CD4-positive, alpha-beta T cell treated with Interleukin-12 subunit alpha and Interleukin-12 subunit beta, for 1 hour (primary cell): ENCODE data around the gene MFAP5.

Source experiments
- DNase-seq: peaks from one replicate; pipeline ENCODE4 v3.0.0-alpha.2; 2020

The MFAP5 gene

GRCh38 chr12:8662593-8662992, at the start of gene MFAP5:
Gene MFAP5 (minus strand): TSS chr12:8662826. CDS start chr12:8662104, 722 bp downstream.
- DNase-seq = no peak

GRCh38 chr12:8709124-8709830, 46.7 kb upstream of the MFAP5 start:
- DNase-seq = no peak

- no peak for DNase-seq
These were observed 39.5 kb upstream of the MFAP5 start for GRCh38 chr12:8702159-8702558.

GRCh38 chr12:8701046-8701660, 38.5 kb upstream of the MFAP5 start:
- DNase-seq = no peak

- DNase-seq = no peak
These were observed 37.1 kb upstream of the MFAP5 start for GRCh38 chr12:8699714-8700113.

- no peak for DNase-seq
These were observed 36.3 kb upstream of the MFAP5 start for GRCh38 chr12:8698879-8699278.

- DNase-seq = peak; percentile 42
These were observed 35.7 kb upstream of the MFAP5 start for GRCh38 chr12:8698132-8698851.

GRCh38 chr12:8697476-8698131, 35.0 kb upstream of the MFAP5 start, which contains the start of gene RIMKLB:
Gene RIMKLB (plus strand): TSS chr12:8697991. CDS start chr12:8713867, 15,876 bp downstream.
- DNase-seq = peak; percentile 83

GRCh38 chr12:8697120-8697475, 34.5 kb upstream of the MFAP5 start:
- peak; percentile 49 for DNase-seq

- no peak for DNase-seq
These were observed 33.9 kb upstream of the MFAP5 start for GRCh38 chr12:8696442-8697090.

- no peak for DNase-seq
These were observed 32.5 kb upstream of the MFAP5 start for GRCh38 chr12:8695116-8695515.

GRCh38 chr12:8692573-8692972, 29.9 kb upstream of the MFAP5 start:
- no peak for DNase-seq

- DNase-seq = no peak
These were observed 27.1 kb upstream of the MFAP5 start for GRCh38 chr12:8689681-8690080.

- DNase-seq = no peak
These were observed 25.4 kb upstream of the MFAP5 start for GRCh38 chr12:8687846-8688601.

GRCh38 chr12:8685051-8685450, 22.4 kb upstream of the MFAP5 start:
- no peak for DNase-seq

- DNase-seq = no peak
These were observed 18.7 kb upstream of the MFAP5 start for GRCh38 chr12:8681129-8681884.

GRCh38 chr12:8680533-8680932, 17.9 kb upstream of the MFAP5 start:
- DNase-seq = no peak

- DNase-seq = no peak
These were observed 16.1 kb upstream of the MFAP5 start for GRCh38 chr12:8678661-8679111.

- DNase-seq = no peak
These were observed 14.7 kb upstream of the MFAP5 start for GRCh38 chr12:8677362-8677761.

GRCh38 chr12:8676651-8677050, 14.0 kb upstream of the MFAP5 start:
- no peak for DNase-seq

GRCh38 chr12:8675591-8676036, 13.0 kb upstream of the MFAP5 start:
- DNase-seq = no peak
